SU-DHL-6 (cell line): ENCODE measurements around the gene SLC35F4.

Experiments
- H2AFZ ChIP-seq: fragments of 200-600 bp; sonication (generic); 2 replicates; pipeline ENCODE4 v1.6.1; 2014; ENCODE audit warnings: low read depth, mild to moderate bottlenecking, moderate library complexity, mixed read lengths, antibody characterized with exemption, low read length; ENCODE audit not compliant: severe bottlenecking
- H3F3A ChIP-seq: fragments of 200-600 bp; shearing (Covaris generic); 2 replicates; pipeline ENCODE4 v1.6.0; 2016; ENCODE audit warnings: antibody characterized with exemption, mild to moderate bottlenecking; ENCODE audit not compliant: insufficient read depth
- H3K27ac ChIP-seq: fragments of 200-600 bp; sonication (generic); 2 replicates; pipeline ENCODE4 v1.5.1; 2016; ENCODE audit warnings: low read depth, mild to moderate bottlenecking, low read length, moderate library complexity, mixed read lengths
- H3K27me3 ChIP-seq: fragments of 200-600 bp; sonication (generic), shearing (Covaris generic); 2 replicates; pipeline ENCODE4 v1.6.0; 2014; ENCODE audit warnings: mild to moderate bottlenecking, low read length
- H3K36me3 ChIP-seq: fragments of 200-600 bp; sonication (generic); 2 replicates; pipeline ENCODE4 v1.6.1; 2014; ENCODE audit warnings: mild to moderate bottlenecking, low read length, mixed read lengths
- H3K4me2 ChIP-seq: fragments of 300-600, 200-600 bp; shearing (Covaris generic), sonication (generic); 2 replicates; pipeline ENCODE4 v1.6.0; 2014; ENCODE audit warnings: low read length, low read depth, mild to moderate bottlenecking; ENCODE audit not compliant: poor library complexity, severe bottlenecking
- H3K4me3 ChIP-seq: fragments of 200-600 bp; sonication (generic); 2 replicates; pipeline ENCODE4 v1.5.1; 2014; ENCODE audit warnings: antibody characterized with exemption, low read length, mild to moderate bottlenecking, mixed read lengths; ENCODE audit not compliant: insufficient read depth, poor library complexity, severe bottlenecking
- H3K79me2 ChIP-seq: fragments of 200-600 bp; sonication (generic); 2 replicates; pipeline ENCODE4 v1.6.1; 2014; ENCODE audit warnings: mild to moderate bottlenecking, low read length, moderate library complexity; ENCODE audit not compliant: insufficient read depth
- H3K9ac ChIP-seq: fragments of 200-600 bp; sonication (generic); 2 replicates; pipeline ENCODE4 v1.7.0; 2014; ENCODE audit warnings: mild to moderate bottlenecking, low read length
- H3K9me2 ChIP-seq: fragments of 200-600 bp; sonication (generic); replicated peaks from 2 replicates; pipeline ENCODE4 v1.6.1; 2014; ENCODE audit warnings: low read length; ENCODE audit not compliant: insufficient read depth
- H3K9me3 ChIP-seq: fragments of 200-600 bp; sonication (generic); 2 replicates; pipeline ENCODE4 v1.6.1; 2014; ENCODE audit warnings: low read length, mixed read lengths; ENCODE audit not compliant: insufficient read depth
- H4K20me1 ChIP-seq: fragments of 200-600 bp; sonication (generic); 2 replicates; pipeline ENCODE4 v1.6.1; 2014; ENCODE audit warnings: low read depth, mild to moderate bottlenecking, antibody characterized with exemption, low read length, moderate library complexity, mixed read lengths
- CTCF ChIP-seq: fragments of 200-600 bp; sonication (generic); IDR thresholded peaks from one replicate; pipeline ENCODE4 v1.5.1; 2017; ENCODE audit warnings: antibody characterized with exemption, mild to moderate bottlenecking, low read length, moderate library complexity; ENCODE audit not compliant: insufficient read depth, poor library complexity, severe bottlenecking
- EZH2phosphoT487 ChIP-seq: fragments of 200-600 bp; sonication (generic), shearing (Covaris generic); conservative IDR thresholded peaks from 2 replicates; pipeline ENCODE4 v1.6.1; 2018; ENCODE audit warnings: mild to moderate bottlenecking, antibody characterized with exemption, low read length, moderate library complexity, mixed read lengths

Gene SLC35F4

GRCh38 chr14:57547131-57547530 is 318.8 kb downstream of the SLC35F4 start:
- Histone ChIP-seq H3K9me2 (no peaks in the 10 kb centered on the region), H3K79me2 (no peaks in the 10 kb centered on the region), H2AFZ (no peak overlapping the region), H3K4me3 (no peak overlapping the region), H3K9ac (no peak overlapping the region), H3F3A (no peaks in the 10 kb centered on the region), H3K27ac (no peak overlapping the region), H3K4me2 (no peak overlapping the region), H3K27me3 (no peaks in the 10 kb centered on the region), H3K36me3 (no peaks in the 10 kb centered on the region), H4K20me1 (no peaks in the 10 kb centered on the region), H3K9me3 (no peaks in the 10 kb centered on the region)
- TF ChIP-seq CTCF, result no peak
- TF ChIP-seq EZH2phosphoT487, result no peak

- no peak overlapping the region for H3K4me3 ChIP-seq
- no peak overlapping the region for H2AFZ ChIP-seq
- H4K20me1 ChIP-seq, result no peaks in the 10 kb centered on the region
- no peaks in the 10 kb centered on the region for H3K9me2 ChIP-seq
- peak; percentile 59 for TF ChIP-seq CTCF
- TF ChIP-seq EZH2phosphoT487, result no peak
- H3K4me2 ChIP-seq, result no peak overlapping the region
- no peak overlapping the region for H3K27ac ChIP-seq
- no peaks in the 10 kb centered on the region for H3K9me3 ChIP-seq
- H3K9ac ChIP-seq, result no peak overlapping the region
- H3K36me3 ChIP-seq, result no peaks in the 10 kb centered on the region
- no peaks in the 10 kb centered on the region for H3K27me3 ChIP-seq
- no peaks in the 10 kb centered on the region for H3K79me2 ChIP-seq
- H3F3A ChIP-seq, result no peaks in the 10 kb centered on the region
These were observed 332.7 kb downstream of the SLC35F4 start for GRCh38 chr14:57533214-57533613.

GRCh38 chr14:57530571-57530970 is 335.3 kb downstream of the SLC35F4 start:
- no peaks in the 10 kb centered on the region for H3K27me3 ChIP-seq
- H3K9me2 ChIP-seq, result no peaks in the 10 kb centered on the region
- no peaks in the 10 kb centered on the region for H4K20me1 ChIP-seq
- H3K36me3 ChIP-seq, result no peaks in the 10 kb centered on the region
- no peak overlapping the region for H3K4me3 ChIP-seq
- no peak overlapping the region for H3K9ac ChIP-seq
- no peaks in the 10 kb centered on the region for H3K9me3 ChIP-seq
- no peak for TF ChIP-seq CTCF
- TF ChIP-seq EZH2phosphoT487, result no peak
- no peaks in the 10 kb centered on the region for H3F3A ChIP-seq
- no peak overlapping the region for H2AFZ ChIP-seq
- H3K79me2 ChIP-seq, result no peaks in the 10 kb centered on the region
- no peak overlapping the region for H3K27ac ChIP-seq
- H3K4me2 ChIP-seq, result no peak overlapping the region

GRCh38 chr14:57526942-57527341 is 338.9 kb downstream of the SLC35F4 start:
- no peak overlapping the region for H3K27ac ChIP-seq

More at GRCh38 chr14:57526942-57527341, 338.9 kb downstream of the SLC35F4 start:
- Histone ChIP-seq H3K4me2 (no peak overlapping the region), H3K36me3 (no peaks in the 10 kb centered on the region), H3K79me2 (no peaks in the 10 kb centered on the region), H3K9ac (no peak overlapping the region), H3K4me3 (no peak overlapping the region), H3K9me3 (no peaks in the 10 kb centered on the region), H2AFZ (no peak overlapping the region), H3K27me3 (no peaks in the 10 kb centered on the region), H3F3A (no peaks in the 10 kb centered on the region), H3K9me2 (no peaks in the 10 kb centered on the region), H4K20me1 (no peaks in the 10 kb centered on the region)
- peak; percentile 38 for TF ChIP-seq CTCF
- no peak for TF ChIP-seq EZH2phosphoT487
